GM21515 (cell line): ENCODE measurements around the gene TMEM252.
A peak's percentile ranks its signal among the peaks of the same experiment; 100 is the strongest.

Experiments used
- ATAC-seq: cut with Tn5 transposase; IDR thresholded peaks from one replicate; pipeline ENCODE4 v1.9.1; 2021; ENCODE audit not compliant: unreplicated experiment

The TMEM252 gene

DNA sequence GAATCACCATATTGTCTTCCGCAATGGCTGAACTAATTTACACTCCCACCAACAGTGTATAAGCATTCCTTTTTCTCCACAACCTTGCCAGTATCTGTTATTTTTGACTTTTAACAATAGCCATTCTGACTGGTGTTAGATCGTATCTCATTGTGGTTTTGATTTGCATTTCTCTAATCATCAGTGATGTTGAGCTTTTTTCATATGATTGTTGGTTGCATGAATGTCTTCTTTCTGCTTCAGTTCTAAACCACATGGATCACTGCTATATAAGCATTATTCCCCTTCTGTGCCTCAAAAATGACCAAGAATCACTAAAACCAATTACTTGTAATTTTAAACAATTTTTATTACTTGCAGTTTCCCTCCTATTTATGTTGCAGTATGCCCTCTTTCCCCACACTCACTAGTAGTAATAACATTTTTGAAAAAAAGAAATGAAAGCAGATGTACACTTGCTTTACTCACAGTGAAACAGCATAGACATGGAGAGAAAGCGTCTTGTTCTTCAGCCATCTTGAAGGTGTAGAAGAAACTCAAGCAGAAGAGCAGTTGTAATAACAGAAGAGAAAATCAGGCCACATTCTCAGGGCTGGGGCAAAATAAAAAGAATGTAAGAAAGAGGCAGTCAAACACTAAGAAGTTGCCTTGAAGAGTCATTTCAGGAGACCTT is 4.5 kb upstream of the TMEM252 start:
- ATAC-seq = peak; percentile 51

- ATAC-seq = no peak
Observed at GRCh38 chr9:68541568-68541967, 885 bp upstream of the TMEM252 start.

GRCh38 chr9:68538200-68538599 is 2.5 kb downstream of the TMEM252 start:
- ATAC-seq = no peak

GRCh38 chr9:68537616-68537880 is 3.1 kb downstream of the TMEM252 start:
- ATAC-seq = no peak

DNA sequence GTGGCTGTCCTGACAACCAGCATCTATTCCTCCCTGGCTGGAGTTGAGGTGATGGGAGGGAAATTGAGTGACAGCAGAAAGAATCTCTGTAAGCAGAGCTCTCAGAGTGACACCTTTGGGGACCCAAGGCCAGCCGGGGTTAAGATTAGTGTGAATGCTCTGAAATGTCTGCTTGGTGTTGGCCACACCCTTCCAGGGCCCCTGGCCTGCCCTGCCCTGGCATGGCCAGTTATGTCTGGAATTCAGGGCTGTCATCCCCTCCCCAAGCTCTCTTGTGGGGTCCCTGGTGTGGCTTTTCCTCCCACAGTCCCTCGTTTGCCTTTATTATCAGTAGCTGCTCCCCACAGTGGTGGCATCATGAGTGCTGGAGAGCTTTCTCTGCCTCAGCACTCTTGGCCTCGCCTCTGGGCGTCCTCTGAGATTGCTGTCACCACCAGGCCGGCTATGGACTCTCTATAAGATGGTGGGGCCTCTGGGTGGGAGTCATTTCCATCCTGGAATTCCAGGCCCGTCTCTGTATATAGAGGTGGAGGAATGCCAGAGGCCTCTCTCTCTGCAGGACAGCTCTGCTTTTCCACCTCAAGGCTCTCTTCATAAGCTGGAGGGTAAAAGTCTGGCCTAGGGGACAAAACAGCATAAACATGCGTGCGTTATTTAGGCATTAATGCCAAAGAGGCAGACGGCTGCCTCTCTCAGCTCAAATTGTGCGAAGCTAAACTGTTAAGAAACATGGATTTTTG is 3.6 kb downstream of the TMEM252 start:
- no peak for ATAC-seq

GRCh38 chr9:68533678-68534077 is 7.0 kb downstream of the TMEM252 start:
- ATAC-seq = no peak

DNA sequence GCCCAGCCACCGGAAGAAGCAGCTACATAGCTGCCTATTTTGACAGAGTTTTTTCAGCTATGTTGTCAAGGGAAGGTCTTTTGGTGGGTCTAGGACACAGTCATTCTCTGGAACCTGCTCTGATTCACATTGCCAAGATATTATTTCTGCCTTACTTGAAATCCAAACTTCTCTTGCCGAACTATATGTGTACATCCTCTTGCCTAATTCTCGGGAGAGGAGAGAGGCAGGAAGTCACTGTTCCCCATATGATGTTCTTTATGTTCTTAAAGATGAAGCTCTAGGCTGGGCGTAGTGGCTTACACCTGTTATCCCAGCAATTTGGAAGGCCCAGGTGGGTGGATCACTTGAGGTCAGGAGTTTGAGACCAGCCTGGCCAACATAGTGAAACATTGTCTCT is 8.6 kb downstream of the TMEM252 start:
- ATAC-seq = no peak

DNA sequence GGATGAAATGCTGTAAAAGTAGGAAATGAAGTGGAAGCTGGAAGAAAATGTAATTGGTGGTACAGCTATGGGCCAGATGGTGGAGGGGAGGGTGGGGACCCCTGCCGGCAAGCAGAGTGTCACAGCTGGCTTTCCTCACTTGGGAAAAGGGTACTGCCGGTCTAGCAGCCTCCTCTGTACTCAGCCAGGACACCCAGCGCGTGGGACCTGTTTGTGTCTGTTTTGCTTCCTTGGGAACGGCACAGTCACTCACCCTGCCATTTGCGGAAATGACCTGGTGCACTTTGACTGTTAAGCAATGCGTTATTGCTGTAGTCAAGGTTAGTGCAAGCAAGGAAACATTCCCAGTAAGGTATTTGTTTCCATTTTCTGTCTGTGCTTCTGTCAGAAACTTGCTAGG is 10.1 kb downstream of the TMEM252 start:
- ATAC-seq = no peak

GRCh38 chr9:68523367-68523936 is 17.2 kb downstream of the TMEM252 start:
- no peak for ATAC-seq

DNA sequence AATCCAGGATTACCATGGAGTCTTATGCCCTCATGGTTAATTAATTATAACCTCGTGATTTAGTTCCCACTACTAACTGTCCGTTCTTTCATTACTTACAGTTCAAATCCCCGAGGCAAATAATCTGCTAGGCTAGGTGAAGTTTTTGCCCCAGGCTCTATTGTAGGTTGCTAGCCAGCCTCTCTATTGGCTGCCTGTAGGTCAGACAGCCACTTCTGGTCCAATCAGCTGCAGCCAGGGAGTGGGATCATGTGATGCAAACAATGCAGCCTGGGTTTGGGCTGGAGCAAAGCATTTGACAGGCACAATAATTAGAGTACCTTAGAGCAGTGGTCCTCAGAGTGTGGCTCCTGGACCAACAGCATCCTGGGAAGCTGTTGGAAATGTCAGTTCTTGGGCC is 17.7 kb downstream of the TMEM252 start:
- ATAC-seq = no peak

GRCh38 chr9:68522131-68522530 is 18.6 kb downstream of the TMEM252 start:
- ATAC-seq = no peak

DNA sequence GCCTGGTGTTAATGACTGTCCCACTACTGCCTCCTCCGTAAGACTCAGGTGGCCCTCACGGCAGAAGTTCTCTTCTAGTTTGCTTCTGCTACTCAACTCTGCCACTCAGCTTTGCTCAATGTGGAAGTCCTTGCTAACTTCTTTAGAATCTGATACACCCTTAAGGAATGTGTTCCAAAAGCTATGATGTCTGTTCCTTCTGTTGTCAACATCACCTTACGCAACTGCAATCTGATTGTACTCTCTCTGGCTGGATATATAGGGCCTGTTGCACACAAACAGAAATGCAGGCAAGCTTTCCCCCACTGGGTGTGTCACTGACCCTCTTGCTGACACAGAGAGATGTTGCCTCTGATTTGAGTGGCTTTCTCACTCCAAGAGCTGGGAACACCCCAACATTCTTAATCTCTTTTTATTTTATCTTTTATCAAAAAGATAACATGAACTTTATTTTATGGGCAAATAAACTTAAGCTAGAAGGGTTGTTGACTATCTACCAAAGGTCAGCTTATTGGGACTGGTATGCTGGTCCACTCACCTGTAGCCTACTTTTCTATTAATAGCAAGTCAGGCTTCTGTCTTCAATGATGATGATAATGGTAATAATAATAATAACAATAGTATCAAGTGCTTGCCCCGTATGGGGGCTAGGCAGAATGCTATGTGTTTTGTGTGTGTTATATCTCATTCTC is 25.2 kb downstream of the TMEM252 start:
- no peak for ATAC-seq

- no peak for ATAC-seq
Observed at GRCh38 chr9:68513981-68514380, 26.7 kb downstream of the TMEM252 start.

DNA sequence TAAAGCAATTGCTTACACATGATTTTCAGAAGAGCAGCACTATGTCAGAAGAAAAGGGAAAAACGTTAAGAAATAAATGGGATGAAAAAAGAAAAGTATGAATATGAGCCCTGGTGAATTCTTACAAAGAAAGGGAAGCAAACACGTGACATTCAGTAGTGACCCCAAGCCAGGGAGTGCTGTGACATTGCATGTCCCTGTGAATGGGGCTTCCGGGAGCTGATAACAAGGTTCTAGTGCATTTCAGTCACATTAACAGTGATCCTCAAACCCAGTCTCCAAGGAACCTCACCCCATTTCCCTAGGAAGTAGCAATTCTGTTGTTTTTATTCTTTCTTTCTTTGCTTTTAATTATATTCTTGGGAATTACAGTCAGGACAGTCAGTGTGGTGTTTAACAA is 27.3 kb downstream of the TMEM252 start:
- ATAC-seq = no peak

GRCh38 chr9:68509689-68510088 is 31.0 kb downstream of the TMEM252 start:
- no peak for ATAC-seq

DNA sequence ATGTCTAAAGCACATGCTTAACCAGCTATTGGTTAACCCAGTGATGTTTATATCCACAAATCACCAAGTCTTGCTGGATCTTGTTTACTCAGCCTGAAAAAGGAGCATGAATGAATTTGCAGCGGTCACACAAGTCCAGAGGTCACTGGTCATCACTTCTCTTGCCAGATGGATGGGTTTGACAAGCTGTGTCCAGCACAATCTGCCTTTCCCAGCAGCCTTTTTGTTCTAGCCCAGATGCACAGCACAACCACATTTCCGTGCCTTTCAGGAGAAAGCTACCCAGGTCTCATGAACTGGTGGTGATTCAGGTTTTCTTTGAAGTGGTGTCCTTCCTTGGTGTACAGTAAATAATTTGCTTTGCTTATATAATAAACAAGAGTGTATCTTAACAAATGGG is 32.1 kb downstream of the TMEM252 start:
- ATAC-seq = no peak

GRCh38 chr9:68507806-68508145 is 32.9 kb downstream of the TMEM252 start:
- no peak for ATAC-seq

DNA sequence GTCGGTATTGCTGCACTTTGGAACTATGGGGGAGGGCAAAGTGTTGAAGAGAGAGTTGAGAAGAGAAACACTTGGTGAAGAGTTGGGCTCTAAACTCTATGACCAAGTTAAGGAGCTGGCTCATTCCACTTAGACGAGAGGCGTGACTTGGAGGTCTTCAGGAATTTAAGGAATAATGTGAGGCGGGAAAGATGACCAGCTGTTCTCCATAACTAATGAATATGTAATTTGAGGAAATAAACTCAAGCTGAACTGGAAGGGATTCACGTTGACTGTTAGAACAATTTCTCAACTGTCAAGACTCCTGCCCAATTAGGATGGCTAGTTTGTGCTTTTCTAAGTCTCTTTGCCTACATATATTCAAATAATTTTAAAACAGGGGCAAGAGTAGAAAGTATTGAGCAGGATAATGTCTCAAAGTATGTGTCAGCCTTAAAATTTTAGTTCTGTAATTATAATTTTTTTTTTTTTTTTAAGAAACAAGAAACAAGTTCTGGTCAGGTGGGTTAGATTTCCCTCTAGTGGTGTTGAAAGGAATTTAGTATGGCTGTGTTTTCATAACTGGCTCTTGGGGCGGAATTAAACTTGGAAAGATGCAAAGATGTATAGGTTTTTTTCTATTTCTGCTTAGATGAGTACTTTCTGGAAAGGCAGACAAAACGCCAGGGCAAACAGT is 33.4 kb downstream of the TMEM252 start:
- no peak for ATAC-seq

DNA sequence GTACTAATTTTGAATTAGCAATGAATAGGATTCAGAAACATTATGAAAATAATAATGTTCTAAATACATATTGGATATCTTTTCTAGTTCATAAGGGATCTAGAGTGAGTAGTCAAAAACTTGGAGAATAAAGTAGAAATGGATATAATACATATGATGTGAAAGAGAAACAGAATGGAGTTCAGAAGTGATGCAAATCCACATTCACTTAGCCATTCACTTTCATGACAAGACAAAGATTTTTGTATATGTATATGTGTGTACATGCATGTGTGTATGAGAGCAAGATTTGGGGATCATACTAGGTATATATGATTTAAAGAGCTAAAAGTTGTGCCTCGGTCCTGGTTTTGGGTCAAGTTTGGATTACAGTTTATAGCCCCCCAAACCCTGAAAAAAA is 34.1 kb downstream of the TMEM252 start:
- ATAC-seq = no peak

DNA sequence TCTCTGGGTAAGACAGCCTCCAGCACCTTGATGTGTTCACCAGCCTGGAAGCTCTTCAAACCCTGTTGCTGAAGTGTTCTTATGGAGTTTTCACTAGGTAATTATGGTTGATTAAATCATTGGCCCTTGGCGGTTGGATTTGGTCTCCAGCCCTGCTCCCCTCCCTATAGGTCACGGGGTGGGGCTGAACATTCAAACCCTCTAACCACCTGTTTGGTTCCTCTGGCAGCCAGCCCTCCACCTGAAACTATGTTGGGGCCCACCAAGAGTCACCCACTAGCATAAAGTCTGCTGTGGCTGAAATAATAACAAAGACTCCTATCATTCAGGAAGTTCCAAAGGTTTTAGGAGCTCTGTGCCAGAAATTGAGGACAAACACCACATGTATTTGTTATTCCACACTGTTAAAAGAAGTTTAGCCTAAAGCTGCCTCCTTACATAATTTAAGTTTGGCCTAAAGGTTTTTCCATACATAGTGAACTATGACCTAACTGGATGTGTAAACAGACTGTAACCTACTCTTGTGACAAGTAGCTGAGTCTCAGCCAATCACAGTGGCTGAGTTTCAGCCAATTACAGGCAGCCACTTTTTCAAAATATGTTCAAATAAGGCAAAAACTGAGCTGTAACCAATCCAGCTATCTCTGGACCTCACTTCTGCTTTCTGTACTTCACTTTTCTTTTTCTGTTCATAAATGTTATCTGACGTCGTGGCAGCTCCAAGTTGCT is 34.8 kb downstream of the TMEM252 start:
- ATAC-seq = no peak

GRCh38 chr9:68502279-68502678 is 38.4 kb downstream of the TMEM252 start:
- no peak for ATAC-seq
